Measurements from ENCODE around the gene VPS16. TPM values are rescaled to one million over a fixed set of nuclear protein-coding genes. Genes with fewer than 3 reads are reported as not detected.

VPS16 gene
- polyA plus RNA-seq, 2 of the 4 experiments (the other 2 are of a cell fraction), result 33.0 to 37.5 TPM

GRCh38 chr20:2873010-2873746, 32.6 kb downstream of the VPS16 start, which contains the start of gene PTPRA (continued):
- TF ChIP-seq REST (IDR thresholded peaks at IDR 0.05) (no peak), USF2 (IDR thresholded peaks at IDR 0.05) (no peak), HMGXB4 (CRISPR knock-in tag; IDR thresholded peaks at IDR 0.05; ENCODE audit: borderline replicate concordance) (0 out of 2 replicates have a peak, but pooled peaks have one; percentile 6), NFE2L2 (conservative IDR thresholded peaks at IDR 0.05; ENCODE audit: low read length) (no peak), ZSCAN20 (CRISPR knock-in tag; IDR thresholded peaks at IDR 0.05) (no peak), CEBPB (IDR thresholded peaks at IDR 0.05) (no peak), FOSB (CRISPR knock-in tag; IDR thresholded peaks at IDR 0.05) (no peak)

- peak in 1 of 2 experiments; percentile 35 for DNase-seq (ENCODE audit: low read depth in 1 of 2, low spot score in 1 of 2)
Measured at GRCh38 chr20:2873747-2874041, 33.1 kb downstream of the VPS16 start.

More at GRCh38 chr20:2873747-2874041, 33.1 kb downstream of the VPS16 start:
- peak overlapping the region; percentile 90 to 98 for H3K27ac ChIP-seq
- ChIA-PET CTCF (interaction anchor here (1.0 to 2.3 kb wide), 9 partner anchors 9 to 127 kb away, joined by 3 to 11 read pairs (median 4); no protein-coding TSS in a partner anchor), POLR2A (interaction anchor here (1.0 kb wide), 3 partner anchors 33 to 222 kb away, joined by 3 to 8 read pairs (median 6); partner anchors contain the start of genes PCED1A and VPS16)
- peaks cover 28% of the 10 kb centered on the region for H3K4me1 ChIP-seq
- WGBS (ENCODE audit: missing lambda C conversion rate), result 1% methylated on average over 11 of the region's 29 CpGs
- H3K4me3 ChIP-seq, result peak overlapping the region; percentile 87
- FAIRE-seq (no peak), ATAC-seq (no peak)
- H3K9me3 ChIP-seq, result no peaks in the 10 kb centered on the region
- H3K4me2 ChIP-seq, result peak overlapping the region; percentile 85
- TF ChIP-seq USF2 (IDR thresholded peaks at IDR 0.05) (no peak), BCL3 (IDR thresholded peaks at IDR 0.05) (no peak), ELK1 (IDR thresholded peaks at IDR 0.05; ENCODE audit: low read depth, low read length) (no peak), KDM1A (IDR thresholded peaks at IDR 0.05; ENCODE audit: low read depth) (no peak), EHF (CRISPR knock-in tag; IDR thresholded peaks at IDR 0.05) (no peak), HES2 (IDR thresholded peaks at IDR 0.05) (no peak), RAD21 (conservative IDR thresholded peaks at IDR 0.05 in 1 of 2, IDR thresholded peaks at IDR 0.05 in 1 of 2) (no peak), TP53 (CRISPR knock-in tag; IDR thresholded peaks at IDR 0.05) (no peak), CTCF (IDR thresholded peaks at IDR 0.05) (no peak), POLR2AphosphoS2 (conservative IDR thresholded peaks at IDR 0.05; ENCODE audit: low read length) (no peak)

All from A549 (cell line).